Activated T-helper 1 cell treated with Interleukin-2 at 50 U/mL for 16 hours (primary cell): ENCODE data around the gene SOST.

Experiments
- DNase-seq: peaks from one replicate; pipeline ENCODE4 v3.0.0-alpha.2; 2020; ENCODE audit warnings: low read depth

SOST gene

GRCh38 chr17:43707184-43707583 is 51.4 kb downstream of the SOST start:
- no peak for DNase-seq

DNA sequence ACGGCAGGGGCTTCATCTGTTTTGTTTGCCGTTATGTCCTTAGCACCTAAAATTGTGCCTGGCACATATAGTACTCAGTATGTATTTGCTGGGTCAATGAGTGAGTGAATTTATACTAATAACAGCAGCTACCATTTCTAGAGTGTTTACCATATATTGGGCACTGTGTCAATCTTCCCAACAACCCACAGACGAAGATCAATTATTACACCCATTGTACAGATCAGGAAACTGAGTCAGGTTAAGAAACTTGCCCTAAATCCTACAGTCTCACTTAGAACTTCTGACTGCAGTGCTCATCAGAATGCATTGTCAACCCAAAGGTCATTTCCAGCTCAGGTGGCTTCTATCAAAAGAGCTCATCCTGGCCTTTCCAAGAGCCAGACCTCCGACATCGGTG is 52.4 kb downstream of the SOST start:
- no peak for DNase-seq
